GM21619 (cell line): ENCODE results near the gene COPE.

Experiments used
- ATAC-seq: cut with Tn5 transposase; IDR thresholded peaks from one replicate; pipeline ENCODE4 v1.9.1; 2021; ENCODE audit not compliant: unreplicated experiment

COPE gene

DNA sequence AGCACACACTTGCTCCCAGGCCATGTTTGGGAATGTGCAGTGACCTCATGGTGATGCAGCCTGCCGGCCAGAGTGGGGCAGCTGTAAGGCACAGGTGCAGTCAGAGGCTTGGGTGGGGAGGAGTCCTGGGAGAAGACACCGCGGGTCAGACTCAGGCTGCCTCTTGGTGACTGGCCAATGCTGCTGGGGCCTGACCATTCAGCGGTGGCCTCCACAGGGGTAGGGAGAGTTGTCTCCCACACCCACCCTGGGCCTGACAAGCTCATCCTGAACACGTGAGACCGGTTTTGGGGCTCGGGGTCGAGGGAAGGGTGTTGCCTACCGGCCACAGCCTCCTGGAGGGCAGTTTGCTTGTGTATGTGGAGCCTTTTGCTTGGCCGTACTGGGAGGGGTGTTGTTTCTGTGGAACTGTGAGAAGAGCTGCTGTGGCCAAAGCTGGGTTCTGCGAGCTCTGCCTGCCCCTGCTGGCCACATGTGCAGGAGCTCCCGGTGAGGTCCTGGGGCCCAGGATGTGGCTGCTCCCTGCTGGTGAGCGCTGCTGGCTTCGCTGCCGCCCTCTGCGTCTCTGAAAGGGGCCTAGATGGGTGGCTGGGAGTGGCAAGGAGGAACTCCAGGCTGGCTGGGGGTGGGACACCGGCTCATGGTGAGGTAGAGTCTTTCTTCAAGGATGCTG, 65.3 kb downstream of the COPE start:
- ATAC-seq: no peak

- no peak for ATAC-seq
These were observed 66.5 kb downstream of the COPE start for GRCh38 chr19:18852648-18853047.

GRCh38 chr19:18851673-18852325, 67.4 kb downstream of the COPE start:
- no peak for ATAC-seq

DNA sequence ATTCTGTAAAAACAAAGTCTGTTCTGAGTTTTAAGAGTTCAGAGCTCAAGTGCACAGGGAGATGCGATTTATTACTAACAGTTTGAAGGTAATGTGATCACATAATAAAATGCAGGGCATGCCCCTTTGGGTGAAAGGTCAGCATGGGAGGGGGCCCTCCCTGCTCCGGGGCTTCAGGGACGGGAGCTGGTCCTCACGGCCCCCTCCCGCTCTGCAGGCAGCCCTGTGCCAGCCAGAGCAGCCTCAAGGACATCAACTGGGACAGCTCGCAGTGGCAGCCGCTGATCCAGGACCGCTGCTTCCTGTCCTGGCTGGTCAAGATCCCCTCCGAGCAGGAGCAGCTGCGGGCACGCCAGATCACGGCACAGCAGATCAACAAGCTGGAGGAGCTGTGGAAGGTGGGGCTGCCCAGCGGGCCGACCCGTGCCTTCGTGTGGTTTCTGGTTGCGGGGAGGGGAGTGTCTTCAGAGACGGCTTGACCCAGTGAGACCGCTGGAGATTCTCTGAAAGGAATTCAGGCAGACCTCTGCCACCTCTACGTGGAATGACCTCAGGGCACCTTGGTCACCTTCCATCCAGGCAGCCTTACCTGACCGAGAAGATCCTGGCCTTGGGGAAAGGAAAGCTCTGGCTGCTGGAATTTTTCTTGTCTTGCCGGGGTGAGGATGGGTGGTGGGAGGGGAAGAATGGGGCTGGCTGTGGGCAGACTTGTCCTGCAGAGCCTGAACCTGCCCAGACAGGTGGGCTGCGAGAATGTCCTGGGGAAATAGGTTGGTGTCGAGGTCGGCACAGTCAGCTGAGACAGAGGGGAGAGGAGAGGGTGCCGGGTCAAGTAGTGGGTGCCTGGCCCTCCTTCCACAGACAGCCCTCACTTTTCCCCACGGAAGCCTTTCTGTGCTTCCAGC, 68.5 kb downstream of the COPE start:
- no peak for ATAC-seq

DNA sequence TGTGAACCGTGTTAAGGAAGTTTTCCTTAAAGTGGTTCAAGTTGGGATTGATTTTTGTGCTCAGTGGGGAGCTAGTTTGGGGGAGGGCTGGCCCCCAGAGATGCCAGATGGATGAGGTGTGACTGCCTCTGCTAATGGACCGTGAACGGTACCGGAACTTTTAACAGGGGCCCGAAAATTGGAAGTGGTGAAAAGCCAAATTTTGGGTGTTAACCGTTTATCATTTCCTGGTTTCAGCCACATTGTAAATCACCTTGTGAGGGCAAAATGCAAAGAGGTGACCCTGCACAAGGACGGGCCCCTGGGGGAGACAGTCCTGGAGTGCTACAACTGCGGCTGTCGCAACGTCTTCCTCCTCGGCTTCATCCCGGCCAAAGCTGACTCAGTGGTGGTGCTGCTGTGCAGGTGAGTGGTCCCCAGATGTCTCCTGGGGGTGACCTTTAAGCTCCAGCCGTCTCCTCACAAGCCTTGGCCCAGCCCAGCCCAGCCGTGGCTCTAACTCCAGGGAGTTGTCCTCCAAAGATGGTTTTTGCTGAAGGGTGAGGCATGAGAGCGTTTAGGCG, 69.3 kb downstream of the COPE start:
- no peak for ATAC-seq
